K562 (cell line): ENCODE measurements around the gene LDLRAD3. TPM values are rescaled to one million over a fixed set of nuclear protein-coding genes. Genes with fewer than 3 reads are reported as not detected.

Source experiments
- ATAC-seq: fragments of 200-7000 bp; cut with Tn5 transposase; 3 replicates; pipeline ENCODE4 v1.9.1; 2020; ENCODE audit warnings: moderate library complexity
- BruUV-seq: library from RNA; stranded (reverse); fragments of 400-500 nt; replicated peaks from 2 replicates; lab custom pipeline; 2021; lab: Mats Ljungman, UMichigan
- CTCF ChIA-PET: fragments of 300-600 bp; formaldehyde crosslinking; extraction: SDS; loops from one replicate; lab custom pipeline; 2021; ENCODE audit warnings: low intra/inter-chr PET ratio; lab: Yijun Ruan, JAX
- POLR2A ChIA-PET: fragments of 300-600, 350-650 bp; sonication (Branson Sonifier 250); formaldehyde crosslinking; extraction: SDS; loops from one replicate; lab custom pipeline; 2021; ENCODE audit warnings: antibody characterized with exemption, inconsistent platforms; lab: Yijun Ruan, JAX
- DNase-seq, 4 experiments: peaks; one replicate each; pipeline versions ENCODE4 v3.0.0 to v3.0.0-alpha.2; 2011 to 2018; ENCODE audit warnings: low spot score in 3 of 4, mixed read lengths in 3 of 4; ENCODE audit errors: extremely low read depth in 1 of 4
- FAIRE-seq: peaks from 2 replicates; lab custom pipeline; 2011; peaks lifted over from hg19 to GRCh38; lab: Jason Lieb, UNC
- H2AFZ ChIP-seq: 2 replicates; pipeline ENCODE4 v1.6.0; 2011; ENCODE audit warnings: low read depth, low read length, control low read depth, inconsistent platforms
- H3K27ac ChIP-seq: fragments of 200-600 bp; 3 replicates; pipeline ENCODE4 v1.8.0; 2011; ENCODE audit warnings: low read depth, mild to moderate bottlenecking, control low read depth, inconsistent platforms, low read length, moderate library complexity, mixed read lengths; ENCODE audit errors: extremely low read depth
- H3K27me3 ChIP-seq, 2 experiments: fragments of 300-600 bp in 1 of 2; 2 replicates in 1 of 2; 3 replicates in 1 of 2; pipeline versions ENCODE4 v1.6.0 to v1.8.0; 2011; ENCODE audit warnings: inconsistent platforms in 2 of 2, low read length in 2 of 2, mild to moderate bottlenecking in 1 of 2, mixed read lengths in 1 of 2, moderate library complexity in 1 of 2; ENCODE audit not compliant: control insufficient read depth in 2 of 2, insufficient read depth in 2 of 2
- H3K36me3 ChIP-seq: fragments of 300-600 bp; 3 replicates; pipeline ENCODE4 v1.8.0; 2011; ENCODE audit warnings: mild to moderate bottlenecking, low read length, inconsistent platforms; ENCODE audit not compliant: control insufficient read depth, insufficient read depth
- H3K4me1 ChIP-seq, 2 experiments: fragments of 200-600 bp in 1 of 2; replicated peaks in 1 of 2; 2 replicates in 1 of 2; 3 replicates in 1 of 2; pipeline versions ENCODE4 v1.5.1 to v1.8.0; 2011; ENCODE audit warnings: inconsistent platforms in 2 of 2, low read length in 2 of 2, mild to moderate bottlenecking in 1 of 2, mixed read lengths in 1 of 2, moderate library complexity in 1 of 2; ENCODE audit not compliant: control insufficient read depth in 2 of 2, insufficient read depth in 2 of 2
- H3K4me2 ChIP-seq: 2 replicates; pipeline ENCODE4 v1.6.1; 2011; ENCODE audit warnings: low read length, control low read depth, inconsistent platforms, mixed read lengths; ENCODE audit not compliant: insufficient read depth
- H3K4me3 ChIP-seq: fragments of 200-600 bp; sonication (generic), shearing (Covaris generic); 2 replicates; pipeline ENCODE4 v1.5.1; 2016; ENCODE audit warnings: control low read depth, inconsistent platforms
- H3K79me2 ChIP-seq: fragments of 200-600 bp; 3 replicates; pipeline ENCODE4 v1.8.0; 2011; ENCODE audit warnings: low read length, inconsistent platforms; ENCODE audit not compliant: control insufficient read depth, insufficient read depth
- H3K9ac ChIP-seq, 2 experiments: 2 replicates each; pipeline versions ENCODE4 v1.6.0 to v1.6.1; 2011; ENCODE audit warnings: low read depth in 2 of 2, low read length in 2 of 2, control low read depth in 1 of 2, inconsistent platforms in 1 of 2, mild to moderate bottlenecking in 1 of 2, mixed read lengths in 1 of 2; ENCODE audit not compliant: insufficient read depth in 1 of 2
- H3K9me1 ChIP-seq: one replicate; pipeline ENCODE4 v1.6.0; 2011; ENCODE audit warnings: inconsistent platforms, mild to moderate bottlenecking, low read length, moderate library complexity; ENCODE audit not compliant: control insufficient read depth, insufficient read depth
- H3K9me3 ChIP-seq: replicated peaks from 2 replicates; pipeline ENCODE4 v1.5.1; 2011; ENCODE audit warnings: low read depth, low read length, inconsistent platforms; ENCODE audit not compliant: control insufficient read depth, insufficient read depth
- H4K20me1 ChIP-seq: replicated peaks from 2 replicates; pipeline ENCODE4 v1.6.1; 2011; ENCODE audit warnings: low read length, inconsistent platforms, mixed read lengths; ENCODE audit not compliant: control insufficient read depth, insufficient read depth
- CEBPG ChIP-seq, 3 experiments: fragments of 200-800 bp in 1 of 3; sonication (Bioruptor generic) in 1 of 3; sonication (generic) in 1 of 3; formaldehyde crosslinking in 1 of 3; IDR thresholded peaks in 2 of 3; conservative IDR thresholded peaks in 1 of 3; 2 replicates each; pipeline versions ENCODE4 v1.6.1 to v1.8.0; 2016 to 2022; ENCODE audit warnings: missing compliant biosample characterization in 2 of 3, missing genetic modification characterization in 2 of 3, mild to moderate bottlenecking in 1 of 3, missing genetic modification reagents in 1 of 3
- FOXM1 ChIP-seq, 2 experiments: fragments of 450-650 bp in 1 of 2; sonication (generic) in 1 of 2; formaldehyde crosslinking in 1 of 2; IDR thresholded peaks; 2 replicates each; pipeline versions ENCODE4 v1.6.1 to v1.9.0; 2017 to 2022; ENCODE audit warnings: low read depth in 2 of 2, mild to moderate bottlenecking in 2 of 2, missing genetic modification reagents in 1 of 2, moderate library complexity in 1 of 2
- KDM2B ChIP-seq: fragments of 250-450 bp; sonication (Bioruptor Pico); IDR thresholded peaks from 2 replicates; pipeline ENCODE4 v1.8.0; 2021; ENCODE audit warnings: mild to moderate bottlenecking, moderate library complexity
- NEUROD1 ChIP-seq: fragments of 150-350 bp; IDR thresholded peaks from 2 replicates; pipeline ENCODE4 v1.6.1; 2014; ENCODE audit warnings: borderline replicate concordance, low read length, low read depth; ENCODE audit not compliant: partially characterized antibody
- REST ChIP-seq, 2 experiments: fragments of 450-650 bp; formaldehyde crosslinking in 1 of 2; IDR thresholded peaks; 2 replicates each; pipeline versions ENCODE4 v1.4.0 to v1.6.1; 2014 to 2020; ENCODE audit warnings: mild to moderate bottlenecking in 2 of 2, borderline replicate concordance in 1 of 2, low read depth in 1 of 2
- SAP30 ChIP-seq: fragments of 200-600 bp; sonication (generic); IDR thresholded peaks from 2 replicates; pipeline ENCODE4 v1.6.1; 2012; ENCODE audit warnings: borderline replicate concordance, low read depth, mild to moderate bottlenecking, moderate library complexity, low read length, control low read depth, inconsistent platforms; ENCODE audit not compliant: insufficient read depth, poor library complexity, severe bottlenecking
- TSC22D4 ChIP-seq: fragments of 450-650 bp; IDR thresholded peaks from 2 replicates; pipeline ENCODE4 v1.6.1; 2016; ENCODE audit warnings: missing genetic modification characterization, missing biosample characterization, control low read depth
- ZNF133 ChIP-seq: fragments of 250-450 bp; sonication (Bioruptor Pico); IDR thresholded peaks from 2 replicates; pipeline ENCODE4 v1.4.0; 2020; ENCODE audit warnings: mild to moderate bottlenecking
- WGBS: fragments of 100-300 bp; shearing (Covaris generic); methylation state at CpG from one replicate; pipeline ENCODE4 v1.1.6; 2016; ENCODE audit warnings: low coverage, mixed read lengths; ENCODE audit not compliant: insufficient coverage; ENCODE audit errors: missing lambda C conversion rate; 5-methylcytosine and 5-hydroxymethylcytosine counted together
- in situ Hi-C: fragments of 300-500 bp; cut with MboI; formaldehyde crosslinking; loops from 4 replicates; pipeline ENCODE4 v1.15.0; 2018; ENCODE audit warnings: inconsistent platforms, mixed read lengths
- intact Hi-C: fragments of 100-400 bp; cut with micrococcal nuclease; formaldehyde crosslinking; loops from 2 replicates; pipeline ENCODE4 v1.14.2; 2022
- polyA plus RNA-seq, 8 experiments: library from polyadenylated mRNA; depleted of rRNA in 4 of 8; stranded (reverse) in 5 of 8; unstranded in 3 of 8; fragments of >200 nt; fragmentation: Nextera tagmentation in 2 of 8; fragmentation: Illumina TruSeq in 1 of 8; extraction: Ambion mirVana in 2 of 8; extraction: Trizol in 1 of 8; gene quantifications; 2 replicates each; pipeline versions ENCODE4 v1.2.1 to v1.2.3, GENCODE V29; 2011 to 2014; ENCODE audit warnings: inconsistent platforms in 1 of 8, missing spikeins in 1 of 8
- total RNA-seq, 7 experiments: library from RNA; depleted of rRNA in 6 of 7; stranded (reverse); fragments of >200 nt in 6 of 7; fragmentation: Illumina TruSeq in 2 of 7; extraction: Trizol in 2 of 7; gene quantifications; 2 replicates each; pipeline versions ENCODE4 v1.2.1 to v1.2.3, GENCODE V29; 2011 to 2021; ENCODE audit warnings: low replicate concordance in 1 of 7
- TF ChIP-seq, protein P1 (sequence below): fragments of 450-650 bp; conservative IDR thresholded peaks from 2 replicates; pipeline ENCODE4 v1.6.1; 2016; ENCODE audit warnings: missing genetic modification characterization, low read depth, mild to moderate bottlenecking, missing compliant biosample characterization, moderate library complexity

Gene LDLRAD3
- total and polyA plus RNA-seq, 9 of the 15 experiments (the other 6 are each of a cell fraction or from before 2014, with no cell fraction given) = 0.73 to 7.2 (median 3.5) TPM

DNA sequence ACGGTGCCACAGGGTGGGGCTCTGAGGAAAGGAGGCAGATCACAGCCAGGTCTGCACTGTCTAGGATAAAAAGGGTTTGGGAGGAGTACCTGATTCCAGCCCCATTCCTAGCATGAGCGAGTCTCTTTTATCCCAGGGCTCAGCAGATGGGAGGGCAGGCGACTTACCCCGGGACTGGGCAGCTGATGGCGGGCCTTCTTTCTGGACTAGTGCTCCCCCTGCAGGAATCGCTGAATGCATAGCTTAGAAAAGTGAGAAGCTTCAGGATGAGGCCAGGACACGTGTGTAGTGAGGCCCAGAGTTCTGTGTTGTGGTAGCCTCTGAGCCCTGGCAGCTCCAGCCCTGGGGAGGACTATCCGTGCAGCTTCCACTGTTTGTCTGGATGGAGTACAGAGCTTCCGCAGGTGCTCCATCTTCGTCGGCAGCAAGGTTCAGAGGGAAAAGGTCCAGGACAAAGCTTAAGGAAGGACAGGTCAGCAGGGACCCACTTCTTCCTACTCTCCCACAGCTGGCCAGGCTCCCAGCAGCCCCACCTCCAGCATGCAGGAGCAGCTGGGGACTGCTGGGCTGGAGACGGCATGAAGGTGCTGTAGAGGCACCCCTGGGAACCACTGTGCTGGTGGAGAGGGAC is 315.0 kb downstream of the LDLRAD3 start (continued):
- TF ChIP-seq, protein P1, sequence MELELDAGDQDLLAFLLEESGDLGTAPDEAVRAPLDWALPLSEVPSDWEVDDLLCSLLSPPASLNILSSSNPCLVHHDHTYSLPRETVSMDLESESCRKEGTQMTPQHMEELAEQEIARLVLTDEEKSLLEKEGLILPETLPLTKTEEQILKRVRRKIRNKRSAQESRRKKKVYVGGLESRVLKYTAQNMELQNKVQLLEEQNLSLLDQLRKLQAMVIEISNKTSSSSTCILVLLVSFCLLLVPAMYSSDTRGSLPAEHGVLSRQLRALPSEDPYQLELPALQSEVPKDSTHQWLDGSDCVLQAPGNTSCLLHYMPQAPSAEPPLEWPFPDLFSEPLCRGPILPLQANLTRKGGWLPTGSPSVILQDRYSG (tag) = no peak
- TF ChIP-seq FOXM1 (IDR thresholded peaks at IDR 0.05; ENCODE audit: low read depth) (no peak), FOXM1 (CRISPR knock-in tag; IDR thresholded peaks at IDR 0.05; ENCODE audit: low read depth) (no peak), KDM2B (CRISPR knock-in tag) (no peak)

GRCh38 chr11:36261094-36261493 is 317.2 kb downstream of the LDLRAD3 start:
- no peak overlapping the region for H3K27ac ChIP-seq
- no peak overlapping the region for H3K4me2 ChIP-seq
- H3K79me2 ChIP-seq = no peaks in the 10 kb centered on the region
- in situ Hi-C loops (loop anchor here (5.0 to 10.0 kb wide), 4 partner anchors 226 to 786 kb away; no protein-coding TSS in a partner anchor), intact Hi-C loops (no loop called here)
- no TSS peak for BruUV-seq
- no peaks in the 10 kb centered on the region for H3K4me1 ChIP-seq
- H3K4me3 ChIP-seq = no peak overlapping the region
- ChIA-PET CTCF (no interaction called here), POLR2A (no interaction called here)
- H2AFZ ChIP-seq = no peak overlapping the region
- no peak overlapping the region for H3K9ac ChIP-seq
- ATAC-seq (no peak), DNase-seq (no peak), FAIRE-seq (no peak)
- H3K36me3 ChIP-seq = no peaks in the 10 kb centered on the region
- H3K9me1 ChIP-seq = peaks cover 2% of the 10 kb centered on the region
- no peaks in the 10 kb centered on the region for H3K9me3 ChIP-seq
- H4K20me1 ChIP-seq = no peaks in the 10 kb centered on the region; the same call in 1 of the 2 replicates
- WGBS = 0% methylated on average over 4 of the region's 4 CpGs
- H3K27me3 ChIP-seq = peaks cover 5 to 22% of the 10 kb centered on the region in 2 experiments; a peak in 4 of 5 replicates
- no peak for TF ChIP-seq SAP30
- no peak for TF ChIP-seq NEUROD1
- TF ChIP-seq REST (IDR thresholded peaks at IDR 0.05; ENCODE audit: borderline replicate concordance) = no peak
- no peak for TF ChIP-seq REST (CRISPR knock-in tag; IDR thresholded peaks at IDR 0.05; ENCODE audit: low read depth)
- TF ChIP-seq ZNF133 (CRISPR knock-in tag) = no peak
- TF ChIP-seq CEBPG (CRISPR knock-in tag; IDR thresholded peaks at IDR 0.05) = no peak
- TF ChIP-seq CEBPG (tag; conservative IDR thresholded peaks at IDR 0.05 in 1 of 2, IDR thresholded peaks at IDR 0.05 in 1 of 2) = no peak
- TF ChIP-seq TSC22D4 (tag) = no peak
